Upper lobe of left lung (tissue), 6 donors: ENCODE measurements around the gene ARMC8. TPM values are rescaled to one million over a fixed set of nuclear protein-coding genes. Genes with fewer than 3 reads are reported as not detected.

Experiments used
- ATAC-seq, 2 donors: fragments of 200-7000 bp; cut with Tn5 transposase; one replicate each; pipeline ENCODE4 v1.9.1; 2022; ENCODE audit warnings: mild to moderate bottlenecking in 2 of 2, moderate library complexity in 2 of 2; ENCODE audit not compliant: low FRiP score in 2 of 2
- DNase-seq, 2 donors: peaks; one replicate each; pipeline ENCODE4 v3.0.0-alpha.2; 2019 to 2020
- H3K27ac ChIP-seq, 4 donors: fragments of 200-600 bp; sonication (generic); one replicate each; pipeline ENCODE4 v1.5.1; 2016 to 2019
- H3K27me3 ChIP-seq, 4 donors: fragments of 200-600 bp; sonication (generic); one replicate each; pipeline ENCODE4 v1.5.1; 2017 to 2019
- H3K36me3 ChIP-seq, 4 donors: fragments of 200-600 bp; sonication (generic); one replicate each; pipeline ENCODE4 v1.5.1; 2016 to 2019
- H3K4me1 ChIP-seq, 4 donors: fragments of 200-600 bp; sonication (generic); one replicate each; pipeline ENCODE4 v1.5.1; 2018 to 2019
- H3K4me3 ChIP-seq, 4 donors: fragments of 200-600 bp; sonication (generic); one replicate each; pipeline ENCODE4 v1.5.1; 2017 to 2019; ENCODE audit warnings: mild to moderate bottlenecking in 2 of 4, moderate library complexity in 1 of 4
- H3K9me3 ChIP-seq, 4 donors: fragments of 200-600 bp; sonication (generic); one replicate each; pipeline ENCODE4 v1.5.1; 2018 to 2019
- EP300 ChIP-seq, 4 donors: sonication (generic); formaldehyde crosslinking; IDR thresholded peaks; one replicate each; pipeline ENCODE4 v1.5.1; 2017; ENCODE audit warnings: antibody characterized with exemption in 4 of 4, control low read depth in 2 of 4
- POLR2A ChIP-seq, 4 donors: fragments of 450-650 bp; IDR thresholded peaks; one replicate each; pipeline ENCODE4 v1.5.1; 2016 to 2017; ENCODE audit warnings: antibody characterized with exemption in 4 of 4, mild to moderate bottlenecking in 2 of 4
- POLR2AphosphoS5 ChIP-seq, 2 donors: sonication (generic); formaldehyde crosslinking; IDR thresholded peaks; one replicate each; pipeline ENCODE4 v1.5.1; 2017; ENCODE audit warnings: antibody characterized with exemption in 2 of 2
- WGBS, 2 donors: methylation state at CpG; one replicate each; pipeline ENCODE4 v1.1.5; 2017 to 2018; 5-methylcytosine and 5-hydroxymethylcytosine counted together
- total RNA-seq, 6 donors: library from RNA; depleted of rRNA in 4 of 6; stranded (reverse); fragments of >200 nt in 4 of 6; gene quantifications; one replicate each; pipeline versions ENCODE4 v1.1.0 to v1.2.1, GENCODE V29; 2016 to 2021
- TF ChIP-seq, protein P1 (sequence below), 6 experiments: fragments of 450-650 bp in 4 of 6; fragments of 200-600 bp in 2 of 6; sonication (generic) in 2 of 6; IDR thresholded peaks; one replicate each; pipeline ENCODE4 v1.5.1; 2016 to 2019; ENCODE audit warnings: antibody characterized with exemption in 6 of 6
- donor health status: DM: no; HTN: no; CAD: no; lungs with moderate emphysema.
- donor health status: DM: no; HTN: yes; CAD: no; lungs with severe emphysema.

Gene ARMC8
- total RNA-seq, 6 donors from 2014 or later: 40.2 to 67.4 (median 48.1) TPM

DNA sequence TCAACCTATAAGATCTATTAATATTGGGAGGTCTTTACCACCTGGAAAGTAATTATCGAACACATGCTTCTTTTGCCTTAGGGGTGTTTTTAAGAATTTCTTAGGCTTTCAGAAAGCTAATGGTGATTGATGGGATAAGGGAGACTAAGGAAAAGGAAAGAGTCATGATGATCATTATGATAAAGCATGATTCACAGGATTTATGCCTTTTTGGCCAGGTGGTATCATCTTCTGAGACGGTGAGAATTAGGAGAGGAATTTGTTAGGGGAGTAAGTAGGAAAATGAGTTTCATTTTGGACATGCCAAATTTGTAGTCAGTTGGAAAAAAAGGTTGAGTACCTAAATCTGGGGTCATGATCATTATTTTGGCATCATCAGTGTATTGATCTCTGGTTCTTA, 8.9 kb downstream of the ARMC8 start:
- no peak for TF ChIP-seq EP300 (IDR thresholded peaks at IDR 0.05)
- no peak for TF ChIP-seq POLR2A (IDR thresholded peaks at IDR 0.05)
- no peak for TF ChIP-seq POLR2AphosphoS5 (IDR thresholded peaks at IDR 0.05)
- TF ChIP-seq, protein P1, sequence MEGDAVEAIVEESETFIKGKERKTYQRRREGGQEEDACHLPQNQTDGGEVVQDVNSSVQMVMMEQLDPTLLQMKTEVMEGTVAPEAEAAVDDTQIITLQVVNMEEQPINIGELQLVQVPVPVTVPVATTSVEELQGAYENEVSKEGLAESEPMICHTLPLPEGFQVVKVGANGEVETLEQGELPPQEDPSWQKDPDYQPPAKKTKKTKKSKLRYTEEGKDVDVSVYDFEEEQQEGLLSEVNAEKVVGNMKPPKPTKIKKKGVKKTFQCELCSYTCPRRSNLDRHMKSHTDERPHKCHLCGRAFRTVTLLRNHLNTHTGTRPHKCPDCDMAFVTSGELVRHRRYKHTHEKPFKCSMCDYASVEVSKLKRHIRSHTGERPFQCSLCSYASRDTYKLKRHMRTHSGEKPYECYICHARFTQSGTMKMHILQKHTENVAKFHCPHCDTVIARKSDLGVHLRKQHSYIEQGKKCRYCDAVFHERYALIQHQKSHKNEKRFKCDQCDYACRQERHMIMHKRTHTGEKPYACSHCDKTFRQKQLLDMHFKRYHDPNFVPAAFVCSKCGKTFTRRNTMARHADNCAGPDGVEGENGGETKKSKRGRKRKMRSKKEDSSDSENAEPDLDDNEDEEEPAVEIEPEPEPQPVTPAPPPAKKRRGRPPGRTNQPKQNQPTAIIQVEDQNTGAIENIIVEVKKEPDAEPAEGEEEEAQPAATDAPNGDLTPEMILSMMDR (IDR thresholded peaks at IDR 0.05): no peak
- DNase-seq (no peak), ATAC-seq (no peak)
- Histone ChIP-seq H3K36me3 (peaks cover 0 to 4% (median 1%) of the 10 kb centered on the region in 4 donors), H3K27ac (no peak overlapping the region), H3K9me3 (no peaks in the 10 kb centered on the region), H3K27me3 (no peaks in the 10 kb centered on the region), H3K4me3 (no peak overlapping the region), H3K4me1 (peaks cover 0 to 16% (median 3%) of the 10 kb centered on the region in 4 donors)
- 94 to 96% methylated on average over 2 of the region's 2 CpGs for WGBS, 2 donors

DNA sequence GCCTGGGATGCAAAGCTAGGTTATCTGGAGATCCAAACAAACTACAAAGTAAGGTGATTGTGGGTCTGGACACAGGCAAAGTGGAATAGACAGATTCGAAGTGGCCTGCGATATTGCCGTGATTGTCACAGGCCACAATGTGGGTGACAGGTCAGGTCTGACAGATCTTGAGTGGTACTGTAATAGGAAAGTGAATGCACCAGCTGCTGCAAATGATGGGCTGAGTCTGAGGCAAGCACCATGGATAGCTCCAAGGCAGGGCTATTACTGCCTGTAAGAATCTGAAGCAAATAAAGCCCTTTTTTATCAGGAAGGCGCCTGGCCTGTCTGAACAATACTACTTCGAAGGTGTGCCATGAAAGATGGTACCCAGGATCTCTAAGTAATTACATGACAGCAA, 10.0 kb downstream of the ARMC8 start:
- Histone ChIP-seq H3K27me3 (no peaks in the 10 kb centered on the region), H3K27ac (no peak overlapping the region), H3K9me3 (no peaks in the 10 kb centered on the region), H3K4me1 (peaks cover 0 to 17% (median 4%) of the 10 kb centered on the region in 4 donors), H3K36me3 (peaks cover 0 to 4% (median 1%) of the 10 kb centered on the region in 4 donors), H3K4me3 (no peak overlapping the region)
- TF ChIP-seq POLR2AphosphoS5 (IDR thresholded peaks at IDR 0.05) (no peak), EP300 (IDR thresholded peaks at IDR 0.05) (no peak), POLR2A (IDR thresholded peaks at IDR 0.05) (no peak)
- TF ChIP-seq, protein P1 (IDR thresholded peaks at IDR 0.05): no peak
- no peak for DNase-seq
- peak in 1 of 2 donors; percentile 39 for ATAC-seq
- 81 to 84% methylated on average over 5 of the region's 5 CpGs for WGBS, 2 donors

DNA sequence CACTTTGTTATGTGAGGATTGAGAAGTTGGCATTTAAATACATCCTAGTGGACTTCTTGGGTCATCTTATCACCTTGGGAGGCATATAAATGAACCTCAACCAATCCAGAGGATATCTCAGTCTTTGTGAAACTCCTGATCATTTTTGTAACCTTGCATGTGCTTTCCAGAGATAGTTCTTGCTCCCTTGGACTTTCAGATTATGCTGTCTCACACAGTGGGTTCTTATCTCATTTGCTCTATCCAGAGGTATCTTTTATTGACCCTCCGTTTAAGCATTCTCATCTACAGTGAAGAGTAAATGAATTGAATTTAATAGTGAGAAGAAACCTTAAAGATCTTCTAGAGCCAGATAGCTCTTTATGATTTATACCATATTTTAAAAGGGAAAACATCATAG, 10.4 kb downstream of the ARMC8 start:
- H3K4me3 ChIP-seq: no peak overlapping the region
- H3K9me3 ChIP-seq: no peaks in the 10 kb centered on the region
- peaks cover 0 to 17% (median 4%) of the 10 kb centered on the region in 4 donors for H3K4me1 ChIP-seq
- DNase-seq: no peak
- H3K36me3 ChIP-seq: peaks cover 0 to 4% (median 1%) of the 10 kb centered on the region in 4 donors
- no peaks in the 10 kb centered on the region for H3K27me3 ChIP-seq
- H3K27ac ChIP-seq: no peak overlapping the region
- TF ChIP-seq, protein P1 (IDR thresholded peaks at IDR 0.05): no peak
- TF ChIP-seq POLR2AphosphoS5 (IDR thresholded peaks at IDR 0.05) (no peak), EP300 (IDR thresholded peaks at IDR 0.05) (no peak), POLR2A (IDR thresholded peaks at IDR 0.05) (no peak)
- no peak for ATAC-seq
- WGBS, 2 donors: 88 to 92% methylated on average over 1 of the region's 1 CpG

DNA sequence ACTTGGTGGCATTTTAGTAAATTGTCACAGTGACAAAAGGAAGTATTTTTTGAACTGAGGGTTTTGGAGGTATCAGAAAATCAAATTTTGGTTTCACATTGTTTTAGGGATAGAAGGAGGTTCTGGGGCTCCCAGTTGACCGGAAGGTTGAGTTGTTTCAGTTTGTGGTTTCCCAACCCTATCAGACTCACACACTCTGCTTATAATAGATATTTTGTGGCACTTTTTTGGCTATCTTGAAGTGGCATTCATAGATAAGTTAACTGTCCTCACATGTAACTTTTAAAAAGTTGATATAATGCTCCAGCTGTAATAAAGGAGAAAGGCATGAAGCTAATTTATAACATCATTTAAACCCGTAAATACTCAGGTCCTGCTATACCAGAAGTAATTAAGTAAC, 12.8 kb downstream of the ARMC8 start:
- no peak for ATAC-seq
- Histone ChIP-seq H3K4me1 (peaks cover 7 to 30% (median 10%) of the 10 kb centered on the region in 4 donors), H3K36me3 (peaks cover 0 to 4% (median 1%) of the 10 kb centered on the region in 4 donors), H3K27ac (no peak overlapping the region), H3K4me3 (no peak overlapping the region), H3K27me3 (no peaks in the 10 kb centered on the region), H3K9me3 (no peaks in the 10 kb centered on the region)
- no peak for TF ChIP-seq POLR2A (IDR thresholded peaks at IDR 0.05)
- TF ChIP-seq EP300 (IDR thresholded peaks at IDR 0.05): no peak
- TF ChIP-seq POLR2AphosphoS5 (IDR thresholded peaks at IDR 0.05): no peak
- TF ChIP-seq, protein P1 (IDR thresholded peaks at IDR 0.05): no peak
- 65 to 71% methylated on average over 2 of the region's 2 CpGs for WGBS, 2 donors
- DNase-seq: no peak

DNA sequence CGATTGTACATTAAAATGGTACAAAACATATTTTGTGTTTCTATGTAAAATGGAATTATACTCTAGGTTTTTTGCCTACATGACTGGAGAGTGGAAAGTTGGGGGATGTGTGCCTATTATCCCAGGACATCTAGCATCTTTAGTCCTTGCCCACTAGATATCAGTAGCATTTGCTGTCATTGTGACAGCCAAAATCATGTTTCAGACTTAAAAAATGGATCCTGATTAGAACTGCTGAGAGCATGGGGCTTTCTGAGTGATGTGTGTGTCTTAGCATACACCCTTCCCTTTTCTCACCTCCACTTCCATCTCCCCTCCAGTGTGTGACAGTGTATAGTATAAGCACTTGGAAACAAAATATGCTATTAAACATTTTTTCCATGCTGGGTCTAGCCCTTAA, 13.3 kb downstream of the ARMC8 start:
- TF ChIP-seq POLR2A (IDR thresholded peaks at IDR 0.05) (no peak), POLR2AphosphoS5 (IDR thresholded peaks at IDR 0.05) (no peak)
- TF ChIP-seq, protein P1 (IDR thresholded peaks at IDR 0.05): no peak
- Histone ChIP-seq H3K9me3 (no peaks in the 10 kb centered on the region), H3K36me3 (peaks cover 0 to 4% (median 1%) of the 10 kb centered on the region in 4 donors), H3K27me3 (no peaks in the 10 kb centered on the region), H3K27ac (no peak overlapping the region), H3K4me3 (no peak overlapping the region), H3K4me1 (peaks cover 7 to 30% (median 10%) of the 10 kb centered on the region in 4 donors)
- WGBS, 2 donors: 56 to 73% methylated on average over 1 of the region's 1 CpG
- DNase-seq (no peak), ATAC-seq (no peak)
